HG03025 (cell line): ENCODE measurements around the gene NSUN2.
A peak's percentile ranks its signal among the peaks of the same experiment; 100 is the strongest.
"Not testable (repeated sequence)": the region's sequence is repeated elsewhere in the genome, so short reads cannot be mapped to it uniquely, and the experiment has no call there.

Experiments used
- ATAC-seq: cut with Tn5 transposase; IDR thresholded peaks from one replicate; pipeline ENCODE4 v1.9.1; 2021; ENCODE audit warnings: mild to moderate bottlenecking, moderate library complexity; ENCODE audit not compliant: unreplicated experiment, low FRiP score

The NSUN2 gene

GRCh38 chr5:6632888-6633468, at the start of gene NSUN2, which contains the start of gene SRD5A1:
TSS of gene NSUN2 (minus strand) at chr5:6633044. CDS start at chr5:6632979, 65 bp downstream.
TSS of gene SRD5A1 (plus strand) at chr5:6633440. CDS start at chr5:6633577, 137 bp downstream.
- ATAC-seq: peak; percentile 88

- no peak for ATAC-seq
Measured at GRCh38 chr5:6682239-6682638, 49.4 kb upstream of the NSUN2 start.

- no peak for ATAC-seq
Measured at GRCh38 chr5:6681682-6682081, 48.8 kb upstream of the NSUN2 start.

- ATAC-seq: no peak
Measured at GRCh38 chr5:6680922-6681321, 48.1 kb upstream of the NSUN2 start.

GRCh38 chr5:6678385-6678784, 45.5 kb upstream of the NSUN2 start:
- ATAC-seq: no peak

- no peak for ATAC-seq
Measured at GRCh38 chr5:6676702-6677101, 43.9 kb upstream of the NSUN2 start.

GRCh38 chr5:6675784-6676491, 43.1 kb upstream of the NSUN2 start:
- ATAC-seq: no peak

- ATAC-seq: no peak
Measured at GRCh38 chr5:6674886-6675285, 42.0 kb upstream of the NSUN2 start.

GRCh38 chr5:6674421-6674820, 41.6 kb upstream of the NSUN2 start:
- no peak for ATAC-seq

GRCh38 chr5:6673963-6674362, 41.1 kb upstream of the NSUN2 start:
- ATAC-seq: no peak

- ATAC-seq: no peak
Measured at GRCh38 chr5:6673031-6673430, 40.2 kb upstream of the NSUN2 start.

- ATAC-seq: not testable (repeated sequence)
Measured at GRCh38 chr5:6668717-6669116, 35.9 kb upstream of the NSUN2 start.

GRCh38 chr5:6667648-6668047, 34.8 kb upstream of the NSUN2 start:
- no peak for ATAC-seq

- no peak for ATAC-seq
Measured at GRCh38 chr5:6666762-6667161, 33.9 kb upstream of the NSUN2 start.

- peak; percentile 57 for ATAC-seq
Measured at GRCh38 chr5:6660688-6661087, 27.8 kb upstream of the NSUN2 start.

- ATAC-seq: peak; percentile 74
Measured at GRCh38 chr5:6659941-6660684, 27.3 kb upstream of the NSUN2 start.

GRCh38 chr5:6656680-6657079, 23.8 kb upstream of the NSUN2 start:
- no peak for ATAC-seq

GRCh38 chr5:6655432-6655831, 22.6 kb upstream of the NSUN2 start:
- no peak for ATAC-seq

- no peak for ATAC-seq
Measured at GRCh38 chr5:6652025-6652424, 19.2 kb upstream of the NSUN2 start.

- no peak for ATAC-seq
Measured at GRCh38 chr5:6649681-6650080, 16.8 kb upstream of the NSUN2 start.

GRCh38 chr5:6649186-6649585, 16.3 kb upstream of the NSUN2 start:
- ATAC-seq: no peak
